NT2/D1 (cell line): ENCODE results near the gene PLEKHA7.

Source experiments
- SUZ12 ChIP-seq: IDR thresholded peaks from 2 replicates; pipeline ENCODE4 v1.6.1; 2011; ENCODE audit not compliant: insufficient read length, insufficient read depth; ENCODE audit errors: extremely low read depth
- ZNF274 ChIP-seq: IDR thresholded peaks from 2 replicates; pipeline ENCODE4 v1.6.1; 2011; ENCODE audit warnings: mild to moderate bottlenecking, low read depth, low read length

- no peak for TF ChIP-seq ZNF274
- no peak for TF ChIP-seq SUZ12
Observed at GRCh38 chr11:16859651-16860050, 154.6 kb downstream of the PLEKHA7 start.
